CD4-positive, alpha-beta T cell (primary cell): Measurements from ENCODE around the gene CD300LB. TPM values are rescaled to one million over a fixed set of nuclear protein-coding genes. Genes with fewer than 3 reads are reported as not detected.
"Not testable (repeated sequence)": the region's sequence is repeated elsewhere in the genome, so short reads cannot be mapped to it uniquely, and the experiment has no call there.

ENCODE experiments used
- ATAC-seq: fragments of 200-7000 bp; cut with Tn5 transposase; one replicate; pipeline ENCODE4 v1.10.0; 2022; ENCODE audit warnings: mild to moderate bottlenecking; ENCODE audit not compliant: poor library complexity
- CTCF ChIA-PET: fragments of 350-600 bp; sonication (Branson Sonifier 250); formaldehyde crosslinking; loops from one replicate; lab custom pipeline; 2021; ENCODE audit warnings: antibody characterized with exemption, inconsistent platforms; lab: Charles Lee
- POLR2A ChIA-PET: fragments of 350-600 bp; sonication (Branson Sonifier 250); formaldehyde crosslinking; loops from one replicate; lab custom pipeline; 2021; ENCODE audit warnings: antibody characterized with exemption, inconsistent platforms; lab: Charles Lee
- DNase-seq, 14 experiments: peaks; one replicate each; pipeline ENCODE4 v3.0.0-alpha.2; 2013 to 2020; ENCODE audit warnings: mixed read lengths in 2 of 14
- H3K27ac ChIP-seq, 2 donors: one replicate each; pipeline versions ENCODE4 v1.5.1 to v1.7.0; 2013; ENCODE audit warnings: low read length in 2 of 2, low read depth in 1 of 2, mild to moderate bottlenecking in 1 of 2
- H3K27me3 ChIP-seq, 2 experiments: 1 replicate in 1 of 2; 2 replicates in 1 of 2; pipeline versions ENCODE4 v1.6.1 to v1.7.0; 2013; ENCODE audit warnings: low read length in 2 of 2, control low read depth in 1 of 2, mild to moderate bottlenecking in 1 of 2, moderate library complexity in 1 of 2; ENCODE audit not compliant: insufficient read depth in 2 of 2, control insufficient read depth in 1 of 2
- H3K36me3 ChIP-seq: one replicate; pipeline ENCODE4 v1.6.1; 2013; ENCODE audit warnings: low read length, control low read depth; ENCODE audit not compliant: insufficient read depth
- H3K4me1 ChIP-seq: one replicate; pipeline ENCODE4 v1.6.1; 2013; ENCODE audit warnings: low read length, control low read depth; ENCODE audit not compliant: insufficient read depth
- H3K4me3 ChIP-seq: one replicate; pipeline ENCODE4 v1.5.1; 2013; ENCODE audit warnings: mild to moderate bottlenecking, low read length, moderate library complexity
- H3K9me3 ChIP-seq, 2 experiments: 1 replicate in 1 of 2; 2 replicates in 1 of 2; pipeline versions ENCODE4 v1.6.1 to v1.7.0; 2013; ENCODE audit warnings: low read length in 2 of 2, mild to moderate bottlenecking in 2 of 2, control low read depth in 1 of 2, moderate library complexity in 1 of 2; ENCODE audit not compliant: control insufficient read depth in 1 of 2, insufficient read depth in 1 of 2
- H3K27ac Mint-ChIP-seq: one replicate; pipeline ENCODE4 v1.8.0; 2020; ENCODE audit warnings: mixed read lengths
- H3K27me3 Mint-ChIP-seq: one replicate; pipeline ENCODE4 v1.8.0; 2021; ENCODE audit warnings: mixed read lengths
- H3K36me3 Mint-ChIP-seq: one replicate; pipeline ENCODE4 v1.8.0; 2021; ENCODE audit warnings: low read depth, mixed read lengths
- H3K4me1 Mint-ChIP-seq: one replicate; pipeline ENCODE4 v1.8.0; 2021; ENCODE audit warnings: low read depth, mixed read lengths
- H3K4me3 Mint-ChIP-seq: one replicate; pipeline ENCODE4 v1.8.0; 2020; ENCODE audit warnings: mild to moderate bottlenecking, mixed read lengths
- H3K9me3 Mint-ChIP-seq: one replicate; pipeline ENCODE4 v1.8.0; 2020; ENCODE audit warnings: mixed read lengths
- CTCF ChIP-seq: fragments of 200-600 bp; IDR thresholded peaks from one replicate; pipeline ENCODE4 v1.8.0; 2022; ENCODE audit warnings: antibody characterized with exemption, mild to moderate bottlenecking
- intact Hi-C, 2 experiments: fragments of 100-400 bp; cut with DNase I in 1 of 2; cut with micrococcal nuclease in 1 of 2; formaldehyde crosslinking; loops; one replicate each; pipeline versions ENCODE4 v1.15.1 to v1.9.0; 2023 to 2025; cut with DNase I, micrococcal nuclease
- total RNA-seq, 174 experiments: library from RNA in 2 of 174; stranded (reverse) in 2 of 174; gene quantifications; one replicate each; pipeline ENCODE4 v1.2.3 and lab custom pipeline; 2021 to 2026

Gene CD300LB
- total RNA-seq, 2 experiments from 2014 or later = 0.36 to 0.56 TPM

GRCh38 chr17:74520790-74521480 lies 10.3 kb downstream of the CD300LB start:
- peaks cover 2% of the 10 kb centered on the region for H3K9me3 Mint-ChIP-seq
- H3K4me3 Mint-ChIP-seq = no peak overlapping the region
- peaks cover 51% of the 10 kb centered on the region for H3K27me3 Mint-ChIP-seq
- peaks cover 24 to 29% of the 10 kb centered on the region in 2 experiments for H3K27me3 ChIP-seq
- H3K4me1 ChIP-seq = peaks cover 6% of the 10 kb centered on the region
- H3K4me1 Mint-ChIP-seq = no peaks in the 10 kb centered on the region
- ATAC-seq (no peak), DNase-seq (peak in 2 of 14 experiments; percentile 52 to 66)
- H3K27ac Mint-ChIP-seq = no peak overlapping the region
- H3K27ac ChIP-seq = peak overlapping the region in 1 of 2 donors; percentile 62
- H3K9me3 ChIP-seq = peaks cover 0 to 19% of the 10 kb centered on the region in 2 experiments
- H3K36me3 Mint-ChIP-seq = peaks cover 3% of the 10 kb centered on the region
- no peak overlapping the region for H3K4me3 ChIP-seq
- no peak for TF ChIP-seq CTCF
- no peaks in the 10 kb centered on the region for H3K36me3 ChIP-seq
- intact Hi-C loops = no loop called here
- CTCF ChIA-PET = no interaction called here
- POLR2A ChIA-PET = no interaction called here

GRCh38 chr17:74520016-74520434 lies 11.2 kb downstream of the CD300LB start:
- peaks cover 6% of the 10 kb centered on the region for H3K4me1 ChIP-seq
- no peaks in the 10 kb centered on the region for H3K4me1 Mint-ChIP-seq
- intact Hi-C loops = no loop called here

GRCh38 chr17:74518413-74518981 lies 12.8 kb downstream of the CD300LB start:
- POLR2A ChIA-PET, CTCF ChIA-PET, intact Hi-C loops, H3K4me1 Mint-ChIP-seq, H3K4me3 ChIP-seq, H3K4me1 ChIP-seq, H3K4me3 Mint-ChIP-seq, H3K36me3 ChIP-seq, H3K27ac Mint-ChIP-seq, DNase-seq, H3K27ac ChIP-seq, ATAC-seq: not testable (repeated sequence)
- peaks cover 13% of the 10 kb centered on the region for H3K36me3 Mint-ChIP-seq
- H3K9me3 Mint-ChIP-seq = peaks cover 11% of the 10 kb centered on the region
- H3K27me3 Mint-ChIP-seq = peaks cover 49% of the 10 kb centered on the region
- Histone ChIP-seq H3K9me3 (peaks cover 0 to 17% of the 10 kb centered on the region in 2 experiments), H3K27me3 (peaks cover 24 to 27% of the 10 kb centered on the region in 2 experiments)

More at GRCh38 chr17:74520016-74520434, 11.2 kb downstream of the CD300LB start:
- peak overlapping the region in 1 of 2 donors; percentile 4 for H3K27ac ChIP-seq
- H3K27me3 Mint-ChIP-seq = peaks cover 47% of the 10 kb centered on the region
- ChIA-PET CTCF (no interaction called here), POLR2A (no interaction called here)
- peaks cover 3% of the 10 kb centered on the region for H3K36me3 Mint-ChIP-seq
- H3K4me3 ChIP-seq = no peak overlapping the region
- H3K27ac Mint-ChIP-seq = no peak overlapping the region
- peaks cover 24 to 29% of the 10 kb centered on the region in 2 experiments for H3K27me3 ChIP-seq
- H3K9me3 ChIP-seq = peaks cover 0 to 19% of the 10 kb centered on the region in 2 experiments
- H3K9me3 Mint-ChIP-seq = peaks cover 2% of the 10 kb centered on the region
- DNase-seq (peak in 3 of 14 experiments; percentile 25 to 51 (median 43)), ATAC-seq (no peak)
- no peaks in the 10 kb centered on the region for H3K36me3 ChIP-seq
- no peak overlapping the region for H3K4me3 Mint-ChIP-seq
- TF ChIP-seq CTCF = no peak
